Measurements from ENCODE around the gene CCT4. TPM values are rescaled to one million over a fixed set of nuclear protein-coding genes. Genes with fewer than 3 reads are reported as not detected.

The CCT4 gene, protein sequence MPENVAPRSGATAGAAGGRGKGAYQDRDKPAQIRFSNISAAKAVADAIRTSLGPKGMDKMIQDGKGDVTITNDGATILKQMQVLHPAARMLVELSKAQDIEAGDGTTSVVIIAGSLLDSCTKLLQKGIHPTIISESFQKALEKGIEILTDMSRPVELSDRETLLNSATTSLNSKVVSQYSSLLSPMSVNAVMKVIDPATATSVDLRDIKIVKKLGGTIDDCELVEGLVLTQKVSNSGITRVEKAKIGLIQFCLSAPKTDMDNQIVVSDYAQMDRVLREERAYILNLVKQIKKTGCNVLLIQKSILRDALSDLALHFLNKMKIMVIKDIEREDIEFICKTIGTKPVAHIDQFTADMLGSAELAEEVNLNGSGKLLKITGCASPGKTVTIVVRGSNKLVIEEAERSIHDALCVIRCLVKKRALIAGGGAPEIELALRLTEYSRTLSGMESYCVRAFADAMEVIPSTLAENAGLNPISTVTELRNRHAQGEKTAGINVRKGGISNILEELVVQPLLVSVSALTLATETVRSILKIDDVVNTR
- total RNA-seq (2014; rRNA removed; shearing (Covaris generic)) (343 and 378 TPM in 2 replicates), polyA plus RNA-seq (2016; fragmentation: Nextera tagmentation; extraction: Ambion mirVana) (314 and 333 TPM in 2 replicates)
- long read RNA-seq, transcript CCT4-201 (14 exons, 2,520 nt): major isoform, 543 of 603 reads
- long read RNA-seq, transcript CCT4-202 (2 exons, 388 nt): minor isoform, 5 of 603 reads
- long read RNA-seq, partial matches to known transcripts: 36 of 603 reads
- long read RNA-seq, other reads (novel, unspliced or antisense): 16 of 603 reads

DNA sequence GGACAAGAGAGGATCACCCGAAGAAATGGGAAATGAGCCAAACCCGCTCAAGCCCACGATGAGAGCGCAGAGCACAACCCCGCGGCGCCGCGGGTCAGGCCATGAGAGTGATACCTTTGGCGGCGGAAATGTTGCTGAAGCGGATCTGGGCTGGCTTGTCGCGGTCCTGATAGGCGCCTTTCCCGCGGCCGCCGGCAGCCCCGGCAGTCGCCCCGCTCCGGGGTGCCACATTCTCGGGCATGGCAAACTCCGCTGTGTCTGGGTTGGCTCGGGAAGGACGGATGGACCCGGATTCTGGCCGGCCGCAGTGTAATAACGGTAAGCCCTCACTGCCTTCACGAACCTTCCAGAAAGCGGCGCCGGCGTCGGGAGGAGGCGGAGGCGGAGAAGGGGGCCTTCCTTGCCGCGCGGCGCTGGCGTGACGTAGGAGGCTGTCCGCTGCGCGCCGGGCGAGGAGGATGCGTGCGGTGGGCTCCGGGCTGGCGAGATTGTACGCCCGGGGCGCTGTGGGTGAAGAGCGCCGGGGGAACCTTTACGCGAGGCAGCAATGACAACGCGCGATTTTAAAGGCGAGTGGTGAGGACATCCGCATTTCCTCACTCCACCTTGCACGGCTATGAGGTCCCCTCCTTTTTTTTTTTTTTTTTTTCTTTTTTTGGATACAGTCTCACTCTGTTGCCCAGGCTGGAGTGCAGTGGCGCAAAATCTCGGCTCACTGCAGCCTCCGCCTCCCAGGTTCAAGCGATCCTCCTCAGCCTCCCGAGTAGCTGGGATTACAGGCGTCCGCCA lies at the start of gene CCT4:
Gene CCT4 (minus strand): TSS at position 390 of the 789 bp plus-strand sequence. CDS start 149 bp downstream, at position 241.
- Histone ChIP-seq H3F3A (replicated peaks; ENCODE audit: low read depth) (peaks cover 20% of the 10 kb centered on the region; the same call in 1 of the 2 replicates), H3K9me2 (ENCODE audit: insufficient read depth) (no peaks in the 10 kb centered on the region), H3K27ac (ENCODE audit: low read depth) (peak within 1 kb of the TSS; percentile 95), H3K4me2 (peak within 1 kb of the TSS; percentile 93), H3K27me3 (ENCODE audit: insufficient read depth) (no peaks in the 10 kb centered on the region), H3K79me2 (replicated peaks; ENCODE audit: insufficient read depth) (peaks cover 51% of the 10 kb centered on the region), H3K4me3 (peak within 1 kb of the TSS; percentile 86), H3K36me3 (ENCODE audit: insufficient read depth) (peaks cover 25% of the 10 kb centered on the region), H3K4me1 (ENCODE audit: insufficient read depth) (no peaks in the 10 kb centered on the region), H2AFZ (peak within 1 kb of the TSS; percentile 94), H4K20me1 (replicated peaks; ENCODE audit: insufficient read depth) (peaks cover 41% of the 10 kb centered on the region)
- H3K36me3 Mint-ChIP-seq (ENCODE audit: low read depth): peaks cover 46% of the 10 kb centered on the region
- DNase-seq (ENCODE audit: low spot score) (peak; percentile 89), ATAC-seq (peak; percentile 79)
- H3K4me1 Mint-ChIP-seq: peaks cover 15% of the 10 kb centered on the region
- H3K27ac Mint-ChIP-seq: peak within 1 kb of the TSS; percentile 99
- peaks cover 2% of the 10 kb centered on the region for H3K27me3 Mint-ChIP-seq (ENCODE audit: insufficient read depth, low read depth, poor library complexity)
- peak within 1 kb of the TSS; percentile 99 for H3K4me3 Mint-ChIP-seq
- H3K9me3 Mint-ChIP-seq: no peaks in the 10 kb centered on the region
- TF ChIP-seq, protein P1, sequence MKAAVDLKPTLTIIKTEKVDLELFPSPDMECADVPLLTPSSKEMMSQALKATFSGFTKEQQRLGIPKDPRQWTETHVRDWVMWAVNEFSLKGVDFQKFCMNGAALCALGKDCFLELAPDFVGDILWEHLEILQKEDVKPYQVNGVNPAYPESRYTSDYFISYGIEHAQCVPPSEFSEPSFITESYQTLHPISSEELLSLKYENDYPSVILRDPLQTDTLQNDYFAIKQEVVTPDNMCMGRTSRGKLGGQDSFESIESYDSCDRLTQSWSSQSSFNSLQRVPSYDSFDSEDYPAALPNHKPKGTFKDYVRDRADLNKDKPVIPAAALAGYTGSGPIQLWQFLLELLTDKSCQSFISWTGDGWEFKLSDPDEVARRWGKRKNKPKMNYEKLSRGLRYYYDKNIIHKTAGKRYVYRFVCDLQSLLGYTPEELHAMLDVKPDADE (IDR thresholded peaks at IDR 0.05): peak; percentile 73
- TF ChIP-seq EZH2phosphoT487 (IDR thresholded peaks at IDR 0.05; ENCODE audit: unreplicated experiment) (no peak), JUNB (IDR thresholded peaks at IDR 0.05; ENCODE audit: unreplicated experiment) (no peak), STAT1 (IDR thresholded peaks at IDR 0.05; ENCODE audit: unreplicated experiment) (peak; percentile 10), POLR2AphosphoS5 (IDR thresholded peaks at IDR 0.05; ENCODE audit: low read depth) (peak; percentile 98), NANOG (IDR thresholded peaks at IDR 0.05; ENCODE audit: borderline replicate concordance) (no peak), ZNF331 (CRISPR knock-in tag; IDR thresholded peaks at IDR 0.05; ENCODE audit: low read depth) (no peak), EZH2 (IDR thresholded peaks at IDR 0.05; ENCODE audit: low read depth, unreplicated experiment) (no peak)
- TF ChIP-seq, protein P2, sequence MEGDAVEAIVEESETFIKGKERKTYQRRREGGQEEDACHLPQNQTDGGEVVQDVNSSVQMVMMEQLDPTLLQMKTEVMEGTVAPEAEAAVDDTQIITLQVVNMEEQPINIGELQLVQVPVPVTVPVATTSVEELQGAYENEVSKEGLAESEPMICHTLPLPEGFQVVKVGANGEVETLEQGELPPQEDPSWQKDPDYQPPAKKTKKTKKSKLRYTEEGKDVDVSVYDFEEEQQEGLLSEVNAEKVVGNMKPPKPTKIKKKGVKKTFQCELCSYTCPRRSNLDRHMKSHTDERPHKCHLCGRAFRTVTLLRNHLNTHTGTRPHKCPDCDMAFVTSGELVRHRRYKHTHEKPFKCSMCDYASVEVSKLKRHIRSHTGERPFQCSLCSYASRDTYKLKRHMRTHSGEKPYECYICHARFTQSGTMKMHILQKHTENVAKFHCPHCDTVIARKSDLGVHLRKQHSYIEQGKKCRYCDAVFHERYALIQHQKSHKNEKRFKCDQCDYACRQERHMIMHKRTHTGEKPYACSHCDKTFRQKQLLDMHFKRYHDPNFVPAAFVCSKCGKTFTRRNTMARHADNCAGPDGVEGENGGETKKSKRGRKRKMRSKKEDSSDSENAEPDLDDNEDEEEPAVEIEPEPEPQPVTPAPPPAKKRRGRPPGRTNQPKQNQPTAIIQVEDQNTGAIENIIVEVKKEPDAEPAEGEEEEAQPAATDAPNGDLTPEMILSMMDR (conservative IDR thresholded peaks at IDR 0.05; ENCODE audit: low read depth in 2 of 2): no peak
- TF ChIP-seq, protein P3, sequence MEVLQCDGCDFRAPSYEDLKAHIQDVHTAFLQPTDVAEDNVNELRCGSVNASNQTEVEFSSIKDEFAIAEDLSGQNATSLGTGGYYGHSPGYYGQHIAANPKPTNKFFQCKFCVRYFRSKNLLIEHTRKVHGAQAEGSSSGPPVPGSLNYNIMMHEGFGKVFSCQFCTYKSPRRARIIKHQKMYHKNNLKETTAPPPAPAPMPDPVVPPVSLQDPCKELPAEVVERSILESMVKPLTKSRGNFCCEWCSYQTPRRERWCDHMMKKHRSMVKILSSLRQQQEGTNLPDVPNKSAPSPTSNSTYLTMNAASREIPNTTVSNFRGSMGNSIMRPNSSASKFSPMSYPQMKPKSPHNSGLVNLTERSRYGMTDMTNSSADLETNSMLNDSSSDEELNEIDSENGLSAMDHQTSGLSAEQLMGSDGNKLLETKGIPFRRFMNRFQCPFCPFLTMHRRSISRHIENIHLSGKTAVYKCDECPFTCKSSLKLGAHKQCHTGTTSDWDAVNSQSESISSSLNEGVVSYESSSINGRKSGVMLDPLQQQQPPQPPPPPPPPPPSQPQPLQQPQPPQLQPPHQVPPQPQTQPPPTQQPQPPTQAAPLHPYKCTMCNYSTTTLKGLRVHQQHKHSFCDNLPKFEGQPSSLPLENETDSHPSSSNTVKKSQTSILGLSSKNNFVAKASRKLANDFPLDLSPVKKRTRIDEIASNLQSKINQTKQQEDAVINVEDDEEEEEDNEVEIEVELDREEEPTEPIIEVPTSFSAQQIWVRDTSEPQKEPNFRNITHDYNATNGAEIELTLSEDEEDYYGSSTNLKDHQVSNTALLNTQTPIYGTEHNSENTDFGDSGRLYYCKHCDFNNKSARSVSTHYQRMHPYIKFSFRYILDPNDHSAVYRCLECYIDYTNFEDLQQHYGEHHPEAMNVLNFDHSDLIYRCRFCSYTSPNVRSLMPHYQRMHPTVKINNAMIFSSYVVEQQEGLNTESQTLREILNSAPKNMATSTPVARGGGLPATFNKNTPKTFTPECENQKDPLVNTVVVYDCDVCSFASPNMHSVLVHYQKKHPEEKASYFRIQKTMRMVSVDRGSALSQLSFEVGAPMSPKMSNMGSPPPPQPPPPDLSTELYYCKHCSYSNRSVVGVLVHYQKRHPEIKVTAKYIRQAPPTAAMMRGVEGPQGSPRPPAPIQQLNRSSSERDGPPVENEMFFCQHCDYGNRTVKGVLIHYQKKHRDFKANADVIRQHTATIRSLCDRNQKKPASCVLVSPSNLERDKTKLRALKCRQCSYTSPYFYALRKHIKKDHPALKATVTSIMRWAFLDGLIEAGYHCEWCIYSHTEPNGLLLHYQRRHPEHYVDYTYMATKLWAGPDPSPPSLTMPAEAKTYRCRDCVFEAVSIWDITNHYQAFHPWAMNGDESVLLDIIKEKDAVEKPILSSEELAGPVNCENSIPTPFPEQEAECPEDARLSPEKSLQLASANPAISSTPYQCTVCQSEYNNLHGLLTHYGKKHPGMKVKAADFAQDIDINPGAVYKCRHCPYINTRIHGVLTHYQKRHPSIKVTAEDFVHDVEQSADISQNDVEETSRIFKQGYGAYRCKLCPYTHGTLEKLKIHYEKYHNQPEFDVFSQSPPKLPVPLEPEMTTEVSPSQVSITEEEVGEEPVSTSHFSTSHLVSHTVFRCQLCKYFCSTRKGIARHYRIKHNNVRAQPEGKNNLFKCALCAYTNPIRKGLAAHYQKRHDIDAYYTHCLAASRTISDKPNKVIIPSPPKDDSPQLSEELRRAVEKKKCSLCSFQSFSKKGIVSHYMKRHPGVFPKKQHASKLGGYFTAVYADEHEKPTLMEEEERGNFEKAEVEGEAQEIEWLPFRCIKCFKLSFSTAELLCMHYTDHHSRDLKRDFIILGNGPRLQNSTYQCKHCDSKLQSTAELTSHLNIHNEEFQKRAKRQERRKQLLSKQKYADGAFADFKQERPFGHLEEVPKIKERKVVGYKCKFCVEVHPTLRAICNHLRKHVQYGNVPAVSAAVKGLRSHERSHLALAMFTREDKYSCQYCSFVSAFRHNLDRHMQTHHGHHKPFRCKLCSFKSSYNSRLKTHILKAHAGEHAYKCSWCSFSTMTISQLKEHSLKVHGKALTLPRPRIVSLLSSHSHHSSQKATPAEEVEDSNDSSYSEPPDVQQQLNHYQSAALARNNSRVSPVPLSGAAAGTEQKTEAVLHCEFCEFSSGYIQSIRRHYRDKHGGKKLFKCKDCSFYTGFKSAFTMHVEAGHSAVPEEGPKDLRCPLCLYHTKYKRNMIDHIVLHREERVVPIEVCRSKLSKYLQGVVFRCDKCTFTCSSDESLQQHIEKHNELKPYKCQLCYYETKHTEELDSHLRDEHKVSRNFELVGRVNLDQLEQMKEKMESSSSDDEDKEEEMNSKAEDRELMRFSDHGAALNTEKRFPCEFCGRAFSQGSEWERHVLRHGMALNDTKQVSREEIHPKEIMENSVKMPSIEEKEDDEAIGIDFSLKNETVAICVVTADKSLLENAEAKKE (CRISPR knock-in tag; IDR thresholded peaks at IDR 0.05): no peak

Measured in GM23338 (cell line).